Measurements from ENCODE around the gene RBM11.

DNA sequence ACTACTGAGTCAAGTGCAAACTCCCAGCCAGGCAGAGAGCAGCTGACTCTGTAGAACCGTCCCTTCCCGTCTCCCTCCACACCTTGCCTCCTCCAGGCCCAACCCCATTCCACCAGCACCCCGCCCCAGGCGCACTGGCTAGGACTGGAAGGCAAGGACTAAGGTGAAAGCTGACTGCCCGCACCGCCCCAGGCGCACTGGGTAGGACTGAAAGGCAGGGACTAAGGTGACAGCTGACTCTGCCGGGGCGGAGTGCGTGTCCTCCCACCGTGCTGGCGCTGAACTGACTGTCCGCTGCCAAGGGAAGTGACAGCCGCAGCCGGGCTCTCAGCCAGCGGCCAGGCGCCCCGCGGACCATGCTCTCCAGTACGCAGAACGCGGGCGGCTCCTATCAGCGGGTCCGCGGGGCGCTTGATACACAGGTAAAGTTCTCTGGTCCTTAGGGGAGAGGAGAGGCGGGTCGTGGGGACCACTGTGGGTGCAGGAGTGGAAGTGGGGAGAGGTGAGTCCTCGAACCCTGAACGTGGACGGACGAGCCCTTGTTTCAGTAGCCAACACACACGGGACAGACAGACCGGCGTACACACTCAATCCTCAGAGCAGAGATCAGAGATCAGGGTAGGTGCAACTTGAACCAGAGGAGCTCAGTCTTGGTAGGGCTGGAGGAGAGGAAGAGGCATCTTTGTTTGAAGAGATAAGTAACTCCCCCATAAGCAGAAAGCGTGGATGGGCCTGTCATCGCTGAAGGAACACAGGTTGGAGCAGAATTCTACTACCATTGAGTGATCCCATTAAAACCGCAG is 58.0 kb downstream of the RBM11 start:
- TF ChIP-seq, protein P1, sequence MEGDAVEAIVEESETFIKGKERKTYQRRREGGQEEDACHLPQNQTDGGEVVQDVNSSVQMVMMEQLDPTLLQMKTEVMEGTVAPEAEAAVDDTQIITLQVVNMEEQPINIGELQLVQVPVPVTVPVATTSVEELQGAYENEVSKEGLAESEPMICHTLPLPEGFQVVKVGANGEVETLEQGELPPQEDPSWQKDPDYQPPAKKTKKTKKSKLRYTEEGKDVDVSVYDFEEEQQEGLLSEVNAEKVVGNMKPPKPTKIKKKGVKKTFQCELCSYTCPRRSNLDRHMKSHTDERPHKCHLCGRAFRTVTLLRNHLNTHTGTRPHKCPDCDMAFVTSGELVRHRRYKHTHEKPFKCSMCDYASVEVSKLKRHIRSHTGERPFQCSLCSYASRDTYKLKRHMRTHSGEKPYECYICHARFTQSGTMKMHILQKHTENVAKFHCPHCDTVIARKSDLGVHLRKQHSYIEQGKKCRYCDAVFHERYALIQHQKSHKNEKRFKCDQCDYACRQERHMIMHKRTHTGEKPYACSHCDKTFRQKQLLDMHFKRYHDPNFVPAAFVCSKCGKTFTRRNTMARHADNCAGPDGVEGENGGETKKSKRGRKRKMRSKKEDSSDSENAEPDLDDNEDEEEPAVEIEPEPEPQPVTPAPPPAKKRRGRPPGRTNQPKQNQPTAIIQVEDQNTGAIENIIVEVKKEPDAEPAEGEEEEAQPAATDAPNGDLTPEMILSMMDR (IDR thresholded peaks at IDR 0.05): no peak
- TF ChIP-seq POLR2AphosphoS5 (IDR thresholded peaks at IDR 0.05; ENCODE audit: insufficient read depth in 1 of 2, low read depth in 1 of 2): no peak
- no peak for TF ChIP-seq POLR2A (IDR thresholded peaks at IDR 0.05)
